Endothelial cell of umbilical vein (primary cell): ENCODE data around the gene CELF2. TPM values are rescaled to one million over a fixed set of nuclear protein-coding genes. Genes with fewer than 3 reads are reported as not detected.

Source experiments
- BruUV-seq: library from RNA; stranded (reverse); fragments of 400-500 nt; replicated peaks from 2 replicates; lab custom pipeline; 2021; lab: Mats Ljungman, UMichigan
- CTCF ChIA-PET: fragments of 300-600, 350-600 bp; sonication (Branson Sonifier 250); formaldehyde crosslinking; loops from one replicate; lab custom pipeline; 2021; ENCODE audit warnings: antibody characterized with exemption, inconsistent platforms; lab: Charles Lee
- POLR2A ChIA-PET: fragments of 300-600, 350-600 bp; sonication (Branson Sonifier 250); formaldehyde crosslinking; loops from one replicate; lab custom pipeline; 2021; ENCODE audit warnings: antibody characterized with exemption, inconsistent platforms; lab: Charles Lee
- DNase-seq: peaks from one replicate; pipeline ENCODE4 v3.0.0-alpha.2; 2011; ENCODE audit warnings: low read depth, low spot score
- FAIRE-seq: peaks from 2 replicates; lab custom pipeline; 2011; peaks lifted over from hg19 to GRCh38; lab: Jason Lieb, UNC
- H2AFZ ChIP-seq: 2 replicates; pipeline ENCODE4 v1.6.0; 2012; ENCODE audit warnings: low read depth, low read length, control low read depth, inconsistent platforms
- H3K27ac ChIP-seq: 2 replicates; pipeline ENCODE4 v1.5.1; 2011; ENCODE audit warnings: low read depth, mild to moderate bottlenecking, control low read depth, low read length, moderate library complexity; ENCODE audit not compliant: insufficient read depth
- H3K27me3 ChIP-seq, 2 experiments: 2 replicates each; pipeline versions ENCODE4 v1.6.0 to v1.6.1; 2011; ENCODE audit warnings: low read length in 2 of 2, mixed read lengths in 1 of 2; ENCODE audit not compliant: control insufficient read depth in 2 of 2, insufficient read depth in 2 of 2
- H3K36me3 ChIP-seq, 2 experiments: 2 replicates in 1 of 2; 3 replicates in 1 of 2; pipeline ENCODE4 v1.5.1; 2011; ENCODE audit warnings: low read length in 2 of 2, mild to moderate bottlenecking in 1 of 2, moderate library complexity in 1 of 2; ENCODE audit not compliant: control insufficient read depth in 2 of 2, insufficient read depth in 2 of 2; ENCODE audit errors: extremely low read depth in 1 of 2
- H3K4me1 ChIP-seq: 3 replicates; pipeline ENCODE4 v1.5.1; 2011; ENCODE audit warnings: mild to moderate bottlenecking, low read length; ENCODE audit not compliant: control insufficient read depth, insufficient read depth; ENCODE audit errors: extremely low read depth
- H3K4me2 ChIP-seq: 2 replicates; pipeline ENCODE4 v1.6.1; 2011; ENCODE audit warnings: low read length, control low read depth, mixed read lengths; ENCODE audit not compliant: insufficient read depth
- H3K4me3 ChIP-seq, 3 experiments: fragments of 200-600 bp in 1 of 3; sonication (generic), shearing (Covaris generic) in 1 of 3; replicated peaks in 1 of 3; 2 replicates each; pipeline ENCODE4 v1.5.1; 2011 to 2016; ENCODE audit warnings: control low read depth in 3 of 3, low read length in 3 of 3, mild to moderate bottlenecking in 2 of 3, inconsistent platforms in 1 of 3, low read depth in 1 of 3, moderate library complexity in 1 of 3; ENCODE audit not compliant: insufficient read depth in 1 of 3
- H3K79me2 ChIP-seq: 2 replicates; pipeline ENCODE4 v1.6.0; 2012; ENCODE audit warnings: low read length, inconsistent platforms; ENCODE audit not compliant: control insufficient read depth, insufficient read depth
- H3K9ac ChIP-seq: replicated peaks from 2 replicates; pipeline ENCODE3; 2011; ENCODE audit warnings: low read length, control low read depth; ENCODE audit not compliant: insufficient read depth; ENCODE audit errors: extremely low read depth
- H3K9me1 ChIP-seq: replicated peaks from 3 replicates; pipeline ENCODE4 v1.6.0; 2011; ENCODE audit warnings: mild to moderate bottlenecking, low read length; ENCODE audit not compliant: control insufficient read depth, insufficient read depth; ENCODE audit errors: extremely low read depth
- H3K9me3 ChIP-seq: replicated peaks from 2 replicates; pipeline ENCODE4 v1.5.1; 2012; ENCODE audit warnings: low read length, inconsistent platforms; ENCODE audit not compliant: control insufficient read depth, insufficient read depth
- H4K20me1 ChIP-seq: replicated peaks from 2 replicates; pipeline ENCODE3; 2011; ENCODE audit warnings: mild to moderate bottlenecking, low read length; ENCODE audit not compliant: control insufficient read depth, insufficient read depth; ENCODE audit errors: extremely low read depth
- CTCF ChIP-seq, 2 donors: IDR thresholded peaks; 1 replicate in 1 of 2; 2 replicates in 1 of 2; pipeline ENCODE4 v1.5.1; 2011; ENCODE audit warnings: low read length in 2 of 2, mild to moderate bottlenecking in 2 of 2, moderate library complexity in 2 of 2, control low read depth in 1 of 2, inconsistent platforms in 1 of 2, low read depth in 1 of 2; ENCODE audit not compliant: insufficient read depth in 1 of 2; ENCODE audit errors: extremely low read depth in 1 of 2
- MAX ChIP-seq: IDR thresholded peaks from 2 replicates; pipeline ENCODE4 v1.6.1; 2011; ENCODE audit not compliant: insufficient read depth, insufficient read length
- dilution Hi-C: fragments of 300-500 bp; cut with MboI; formaldehyde crosslinking; loops from one replicate; pipeline ENCODE4 v1.15.0; 2019; ENCODE audit warnings: low sequenced_read_pairs; ENCODE audit not compliant: extremely low pct_ligation_motif_present
- intact Hi-C: fragments of 100-400 bp; cut with micrococcal nuclease; formaldehyde crosslinking; loops from one replicate; pipeline ENCODE4 v1.10.0; 2022
- polyA plus RNA-seq, 4 experiments: library from polyadenylated mRNA; depleted of rRNA in 3 of 4; stranded (reverse) in 3 of 4; unstranded in 1 of 4; fragments of >200 nt; gene quantifications; 2 replicates each; pipeline versions ENCODE4 v1.2.1 to v1.2.3, GENCODE V29; 2011 to 2012; ENCODE audit warnings: missing spikeins in 1 of 4
- total RNA-seq: library from RNA; stranded (reverse); gene quantifications from 2 replicates; pipeline ENCODE4 v1.2.3, GENCODE V29; 2021

CELF2 gene
- total and polyA plus RNA-seq, 2 donors (not counting 3 experiments of a cell fraction or from before 2014, with no cell fraction given), result 21.6 to 42.6 TPM

- H3K27me3 ChIP-seq, result peaks cover 3 to 6% of the 10 kb centered on the region in 2 experiments
- no peak overlapping the region for H3K27ac ChIP-seq
- no peak overlapping the region for H3K9ac ChIP-seq
- TF ChIP-seq CTCF (IDR thresholded peaks at IDR 0.05; ENCODE audit: extremely low read depth in 1 of 2, insufficient read depth in 1 of 2, low read depth in 1 of 2, low read length in 2 of 2) (no peak), MAX (no peak)
- no peaks in the 10 kb centered on the region for H3K36me3 ChIP-seq
- no peaks in the 10 kb centered on the region for H4K20me1 ChIP-seq
- dilution Hi-C loops, result no loop called here
- no TSS peak for BruUV-seq
- FAIRE-seq (no peak), DNase-seq (no peak)
- H3K9me3 ChIP-seq, result no peaks in the 10 kb centered on the region
- H3K9me1 ChIP-seq, result no peaks in the 10 kb centered on the region
- intact Hi-C loops, result no loop called here
- ChIA-PET CTCF (no interaction called here), POLR2A (no interaction called here)
- no peak overlapping the region for H3K4me2 ChIP-seq
- H3K4me1 ChIP-seq, result no peaks in the 10 kb centered on the region
- no peak overlapping the region for H3K4me3 ChIP-seq
- H2AFZ ChIP-seq, result no peak overlapping the region
- H3K79me2 ChIP-seq, result no peaks in the 10 kb centered on the region
These were observed 13.3 kb upstream of the CELF2 start for GRCh38 chr10:11004144-11005077.
